GM20431 (cell line): ENCODE data around the gene SLC25A24.

Source experiments
- in situ Hi-C: fragments of 300-500 bp; cut with MseI, MboI; formaldehyde crosslinking; loops from one replicate; pipeline ENCODE4 v1.15.0; 2020; ENCODE audit warnings: low sequenced_read_pairs; ENCODE audit not compliant: unreplicated experiment

Gene SLC25A24

DNA sequence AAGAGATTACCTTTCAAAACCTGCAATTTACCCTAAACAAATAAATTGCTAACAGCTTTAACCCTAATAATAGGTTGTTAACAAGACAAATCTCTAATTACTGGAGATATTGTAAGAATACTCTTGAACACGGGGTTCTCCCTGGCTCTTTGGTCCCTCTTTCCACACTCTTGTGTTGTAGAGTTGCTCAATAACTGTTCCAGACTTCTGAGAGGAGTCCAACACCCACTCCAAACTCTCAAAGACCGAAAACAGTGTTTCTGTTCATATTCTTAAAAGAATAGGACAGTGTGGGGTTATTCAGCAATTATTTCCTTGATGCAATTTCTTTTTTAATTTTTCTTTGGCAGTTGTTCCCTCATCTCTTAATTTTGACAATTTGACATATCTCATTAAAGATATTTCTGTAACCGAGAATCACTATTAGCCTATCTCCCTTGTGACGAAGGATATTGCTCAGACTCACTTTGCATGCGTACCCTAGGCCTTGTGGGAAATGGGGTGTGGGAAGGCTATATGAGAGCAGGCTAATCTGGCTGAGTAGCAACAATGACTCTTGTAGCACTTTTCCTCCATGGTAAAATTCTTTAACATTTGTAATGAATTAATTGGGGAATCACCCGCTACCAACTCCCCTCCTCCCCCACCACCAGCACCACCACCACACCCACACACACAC, 90.7 kb downstream of the SLC25A24 start:
- in situ Hi-C loops, result no loop called here

DNA sequence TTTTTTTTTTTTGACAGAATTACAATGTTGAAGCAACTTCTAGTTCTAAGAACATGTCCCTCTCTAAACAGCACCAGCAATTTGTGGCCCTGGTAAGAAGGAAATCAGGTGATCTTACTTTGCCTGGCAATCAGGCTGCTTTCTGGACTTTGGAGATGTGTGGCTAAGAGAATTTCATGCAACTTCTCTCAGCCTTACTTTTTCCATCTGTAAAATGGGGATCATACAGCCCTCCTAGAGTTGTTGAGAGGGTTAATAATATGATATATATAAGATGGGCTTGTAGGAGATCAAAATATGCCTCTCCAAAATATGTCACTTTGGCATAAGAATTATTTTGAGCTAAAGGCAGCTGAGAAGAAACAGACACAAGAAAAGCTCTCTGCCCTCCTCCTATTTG, 92.0 kb downstream of the SLC25A24 start:
- in situ Hi-C loops, result no loop called here

DNA sequence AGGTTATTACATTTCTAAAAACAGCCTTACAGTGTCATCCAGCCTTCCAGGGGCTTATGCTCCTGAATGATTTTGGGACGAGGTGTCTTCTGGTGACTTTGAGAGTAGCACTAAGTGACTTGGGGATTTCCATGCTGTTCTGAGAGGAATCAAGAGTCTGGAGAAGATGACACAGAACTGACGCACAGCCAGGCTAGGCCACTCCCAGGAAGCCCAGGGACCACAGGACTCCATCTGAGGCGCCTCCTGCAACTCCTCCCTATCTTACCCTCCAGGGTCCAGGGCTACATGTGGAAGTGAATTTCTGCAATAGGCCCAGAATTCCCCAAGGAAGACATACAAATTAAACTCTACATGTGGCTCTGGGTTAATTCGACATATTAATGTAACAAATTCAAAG, 92.5 kb downstream of the SLC25A24 start:
- in situ Hi-C loops, result no loop called here

DNA sequence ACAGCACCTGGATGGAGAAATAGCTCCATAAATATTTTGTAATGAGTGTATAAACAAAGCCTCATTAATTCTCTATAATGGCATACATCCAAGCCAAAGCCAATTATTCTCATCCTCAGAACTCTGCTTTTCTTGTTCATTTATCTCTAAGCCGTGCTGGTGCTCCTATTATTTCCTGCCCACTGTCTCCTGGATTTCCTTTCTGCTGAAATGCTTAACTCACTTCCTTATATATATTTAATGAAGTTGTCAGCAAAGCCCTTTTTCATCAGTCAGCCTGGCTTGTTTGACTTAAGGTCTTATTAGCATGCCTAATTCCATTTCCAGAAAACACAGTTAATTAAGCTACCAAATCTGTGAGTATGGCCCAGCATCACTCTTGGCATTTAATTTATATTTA, 93.4 kb downstream of the SLC25A24 start:
- in situ Hi-C loops, result no loop called here

DNA sequence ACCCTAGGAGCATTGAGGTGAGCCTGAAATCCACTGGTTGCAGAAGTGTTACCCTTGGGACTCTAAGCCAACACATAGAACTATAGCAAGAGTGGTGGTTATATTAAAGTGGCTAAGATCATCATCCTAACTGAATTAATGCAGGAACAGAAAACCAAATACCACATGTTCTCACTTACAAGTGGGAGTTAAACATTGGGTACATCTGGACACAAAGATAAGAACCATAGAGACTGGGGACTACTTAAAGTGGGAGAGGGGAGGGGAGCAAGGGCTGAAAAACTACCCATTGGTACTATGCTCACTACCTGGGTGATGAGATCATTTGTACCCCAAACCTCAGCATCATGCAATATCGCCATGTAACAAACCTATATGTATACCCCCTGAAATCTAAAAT, 100.0 kb downstream of the SLC25A24 start:
- in situ Hi-C loops, result no loop called here

DNA sequence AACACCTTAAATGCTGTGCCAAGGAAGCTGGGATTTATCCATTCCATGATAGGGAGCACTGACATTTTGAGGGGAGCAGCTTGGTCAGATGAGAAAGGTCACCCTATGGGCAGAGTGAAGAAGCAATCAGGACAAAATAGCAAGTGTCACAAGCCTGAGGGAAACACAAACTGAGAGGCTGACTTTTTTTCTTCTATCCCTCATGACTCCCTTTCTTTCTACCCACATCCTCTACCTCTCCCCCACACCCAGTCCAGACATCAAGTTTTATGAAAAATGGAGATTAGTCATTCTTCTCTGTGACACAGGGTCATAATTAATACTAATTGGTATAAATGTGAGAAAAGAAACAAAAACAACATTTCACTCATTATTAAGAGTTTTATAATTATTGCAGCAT, 103.1 kb downstream of the SLC25A24 start:
- in situ Hi-C loops, result no loop called here

DNA sequence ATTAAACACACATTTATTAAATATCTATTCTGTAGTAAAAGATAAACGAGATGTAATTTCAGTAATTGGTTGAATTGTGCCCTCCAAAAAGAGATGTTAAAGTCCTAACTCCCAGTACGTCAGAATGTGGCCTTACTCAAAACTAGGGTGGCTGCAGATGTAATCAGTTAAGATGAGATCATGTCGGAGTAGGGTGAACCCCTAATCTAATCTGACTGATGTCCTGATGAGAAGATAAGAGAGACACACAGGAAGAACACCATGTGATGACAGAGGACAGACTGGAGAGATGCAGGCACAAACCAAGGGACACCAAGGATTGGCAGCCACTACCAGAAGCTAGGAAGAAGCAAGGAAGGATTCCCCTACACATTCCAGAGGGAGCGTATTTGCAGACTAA, 104.1 kb downstream of the SLC25A24 start:
- in situ Hi-C loops, result no loop called here

DNA sequence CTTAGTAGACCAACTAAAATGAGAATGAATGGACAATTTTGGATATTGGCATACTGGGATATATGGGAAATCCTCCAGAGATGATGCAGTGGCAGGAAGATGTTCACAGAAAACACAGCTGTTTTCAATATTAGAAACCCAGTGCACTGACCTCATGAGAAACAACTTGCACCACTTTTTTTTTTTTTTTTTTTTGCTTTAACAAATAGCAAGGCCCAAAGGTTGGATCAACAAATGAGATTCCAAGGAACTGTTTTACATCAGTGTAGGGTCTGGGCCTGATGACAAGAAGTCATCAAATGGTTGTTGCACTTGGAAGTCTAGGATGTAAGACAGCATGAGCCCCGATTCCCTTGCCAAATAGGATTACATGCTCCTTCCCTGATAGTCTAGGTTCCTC, 110.7 kb downstream of the SLC25A24 start:
- in situ Hi-C loops, result no loop called here

DNA sequence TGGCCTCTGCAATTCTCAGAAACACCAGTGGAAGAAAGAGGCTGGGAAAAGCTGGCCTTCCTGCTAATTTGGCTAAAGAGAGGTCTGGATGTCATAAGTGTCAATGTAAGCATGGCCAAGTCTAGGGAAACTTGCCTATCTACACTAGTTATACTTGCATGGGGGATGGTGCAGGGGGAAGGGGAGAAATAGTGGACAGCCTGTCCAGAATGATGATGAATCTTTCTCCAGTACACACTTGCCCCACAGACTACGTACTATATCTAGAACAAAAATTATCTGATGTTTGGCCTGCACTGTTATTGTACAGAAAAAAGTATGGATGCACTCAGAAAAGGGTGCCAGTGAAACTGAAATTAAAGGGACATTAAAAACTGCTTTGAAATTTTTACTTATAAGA, 114.5 kb downstream of the SLC25A24 start:
- in situ Hi-C loops, result no loop called here

DNA sequence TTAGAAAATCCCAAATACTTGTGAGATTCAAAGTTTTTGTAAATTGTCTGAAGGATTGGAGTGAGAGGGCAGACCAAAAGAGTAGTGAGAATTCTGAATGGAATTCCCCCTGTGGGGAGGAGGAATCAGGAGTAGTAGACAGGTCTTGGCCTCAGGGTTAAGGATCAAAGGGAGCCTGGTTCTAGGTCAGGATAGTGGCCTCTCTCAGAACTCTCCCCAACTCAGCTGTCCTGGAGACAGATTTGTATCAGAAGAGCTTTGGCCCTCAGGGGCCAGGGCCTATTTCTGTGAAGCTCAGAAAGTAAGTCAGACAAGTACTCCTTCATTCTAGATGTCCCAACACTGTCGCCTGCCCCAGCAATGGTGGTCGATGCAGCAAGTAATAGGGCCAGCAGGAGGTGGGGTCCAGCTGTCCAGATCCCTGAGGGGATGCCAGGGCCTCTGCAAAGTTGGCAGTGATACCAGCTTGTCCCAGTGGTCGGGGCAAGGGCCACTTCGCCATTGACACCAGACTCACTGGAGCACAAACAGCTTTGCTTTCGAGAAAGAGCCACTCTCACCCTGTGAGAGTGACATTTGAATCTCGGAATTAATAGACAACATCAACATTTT, 115.2 kb downstream of the SLC25A24 start:
- in situ Hi-C loops, result no loop called here
